HepG2 (cell line): Measurements from ENCODE around the gene TMEM167A. TPM values are rescaled to one million over a fixed set of nuclear protein-coding genes. Genes with fewer than 3 reads are reported as not detected.
A peak's percentile ranks its signal among the peaks of the same experiment; 100 is the strongest.

Experiments
- CEBPZ ChIP-seq: IDR thresholded peaks from 2 replicates; pipeline ENCODE4 v1.6.1; 2012; ENCODE audit warnings: low read length, improper control_type of control experiment
- CREB1 ChIP-seq, 2 experiments: fragments of 450-650 bp in 1 of 2; IDR thresholded peaks; 2 replicates each; pipeline ENCODE4 v1.6.1; 2016 to 2017; ENCODE audit warnings: control low read depth in 1 of 2, mild to moderate bottlenecking in 1 of 2, missing compliant biosample characterization in 1 of 2, missing genetic modification characterization in 1 of 2
- HDAC6 ChIP-seq: fragments of 200-600 bp; sonication (generic); IDR thresholded peaks from 2 replicates; pipeline ENCODE4 v1.7.0; 2017; ENCODE audit warnings: mild to moderate bottlenecking, antibody characterized with exemption, low read length, low read depth
- HOXA7 ChIP-seq: sonication (generic); formaldehyde crosslinking; IDR thresholded peaks from 2 replicates; pipeline ENCODE4 v1.8.1; 2022; ENCODE audit warnings: mild to moderate bottlenecking, missing genetic modification reagents, moderate library complexity
- MXD3 ChIP-seq: IDR thresholded peaks from 2 replicates; pipeline ENCODE4 v1.6.1; 2016; ENCODE audit warnings: mild to moderate bottlenecking, missing biosample characterization, missing genetic modification reagents
- MXD4 ChIP-seq: IDR thresholded peaks from 2 replicates; pipeline ENCODE4 v1.6.1; 2016; ENCODE audit warnings: mild to moderate bottlenecking, missing biosample characterization, missing genetic modification reagents
- NR3C1 ChIP-seq: sonication (generic); formaldehyde crosslinking; IDR thresholded peaks from 2 replicates; pipeline ENCODE4 v1.4.0; 2020; ENCODE audit warnings: missing genetic modification reagents
- RXRA ChIP-seq: sonication (generic); formaldehyde crosslinking; IDR thresholded peaks from 2 replicates; pipeline ENCODE4 v1.5.1; 2020; ENCODE audit warnings: missing genetic modification reagents
- SIN3A ChIP-seq: IDR thresholded peaks from 2 replicates; pipeline ENCODE4 v1.6.1; 2011; ENCODE audit warnings: low read depth, mild to moderate bottlenecking, control low read depth, low read length, borderline replicate concordance
- WIZ ChIP-seq: sonication (generic); formaldehyde crosslinking; IDR thresholded peaks from 2 replicates; pipeline ENCODE4 v1.5.1; 2020; ENCODE audit warnings: mild to moderate bottlenecking, missing genetic modification reagents
- ZNF24 ChIP-seq: fragments of 450-650 bp; IDR thresholded peaks from 2 replicates; pipeline ENCODE4 v1.6.1; 2017; ENCODE audit warnings: antibody characterized with exemption, mild to moderate bottlenecking
- ZNF619 ChIP-seq: sonication (generic); formaldehyde crosslinking; IDR thresholded peaks from 2 replicates; pipeline ENCODE4 v1.4.0; 2020; ENCODE audit warnings: mild to moderate bottlenecking, missing genetic modification reagents
- ZNF672 ChIP-seq: sonication (generic); formaldehyde crosslinking; IDR thresholded peaks from 2 replicates; pipeline ENCODE4 v1.8.1; 2022; ENCODE audit warnings: missing genetic modification reagents
- ZNF674 ChIP-seq: sonication (generic); formaldehyde crosslinking; IDR thresholded peaks from 2 replicates; pipeline ENCODE4 v1.5.0; 2020; ENCODE audit warnings: low read depth, mild to moderate bottlenecking, missing genetic modification reagents
- polyA plus RNA-seq, 8 experiments: library from polyadenylated mRNA; depleted of rRNA in 3 of 8; stranded (reverse) in 7 of 8; unstranded in 1 of 8; fragments of >200 nt; fragmentation: Illumina TruSeq in 4 of 8; extraction: Trizol in 4 of 8; gene quantifications; 2 replicates each; pipeline versions ENCODE4 v1.2.1 to v1.2.3, GENCODE V29; 2011 to 2016; ENCODE audit warnings: low read depth in 4 of 8, missing spikeins in 1 of 8, mixed read lengths in 1 of 8; ENCODE audit not compliant: insufficient read depth in 1 of 8
- total RNA-seq, 5 experiments: library from RNA; depleted of rRNA; stranded (reverse); fragments of >200 nt; fragmentation: Illumina TruSeq; extraction: Trizol; gene quantifications; 2 replicates each; pipeline ENCODE4 v1.2.3, GENCODE V29; 2016; ENCODE audit warnings: low read depth in 1 of 5
- TF ChIP-seq, protein P1 (sequence below): sonication (generic); formaldehyde crosslinking; IDR thresholded peaks from 2 replicates; pipeline ENCODE4 v1.4.0; 2020; ENCODE audit warnings: missing genetic modification reagents
- TF ChIP-seq, protein P2 (sequence below): sonication (generic); formaldehyde crosslinking; IDR thresholded peaks from 2 replicates; pipeline ENCODE4 v1.4.0; 2020; ENCODE audit warnings: missing genetic modification reagents, mild to moderate bottlenecking, borderline replicate concordance

Gene TMEM167A
- total and polyA plus RNA-seq, 2 of the 13 experiments (the other 11 are each of a cell fraction or from before 2014, with no cell fraction given) = 47.0 to 78.7 TPM

GRCh38 chr5:83076742-83077661 lies at the start of gene TMEM167A, which contains the start of gene XRCC4 (continued):
- TF ChIP-seq CREB1 (IDR thresholded peaks at IDR 0.05) = peak; percentile 85
- peak; percentile 93 for TF ChIP-seq CREB1 (CRISPR knock-in tag; IDR thresholded peaks at IDR 0.05)
- no peak for TF ChIP-seq HDAC6
- no peak for TF ChIP-seq NR3C1 (CRISPR knock-in tag)
- TF ChIP-seq SIN3A = peak; percentile 95
- TF ChIP-seq ZNF24 = no peak
- TF ChIP-seq CEBPZ = 0 out of 2 replicates have a peak, but pooled peaks have one; percentile 33
- no peak for TF ChIP-seq RXRA
- TF ChIP-seq, protein P1, sequence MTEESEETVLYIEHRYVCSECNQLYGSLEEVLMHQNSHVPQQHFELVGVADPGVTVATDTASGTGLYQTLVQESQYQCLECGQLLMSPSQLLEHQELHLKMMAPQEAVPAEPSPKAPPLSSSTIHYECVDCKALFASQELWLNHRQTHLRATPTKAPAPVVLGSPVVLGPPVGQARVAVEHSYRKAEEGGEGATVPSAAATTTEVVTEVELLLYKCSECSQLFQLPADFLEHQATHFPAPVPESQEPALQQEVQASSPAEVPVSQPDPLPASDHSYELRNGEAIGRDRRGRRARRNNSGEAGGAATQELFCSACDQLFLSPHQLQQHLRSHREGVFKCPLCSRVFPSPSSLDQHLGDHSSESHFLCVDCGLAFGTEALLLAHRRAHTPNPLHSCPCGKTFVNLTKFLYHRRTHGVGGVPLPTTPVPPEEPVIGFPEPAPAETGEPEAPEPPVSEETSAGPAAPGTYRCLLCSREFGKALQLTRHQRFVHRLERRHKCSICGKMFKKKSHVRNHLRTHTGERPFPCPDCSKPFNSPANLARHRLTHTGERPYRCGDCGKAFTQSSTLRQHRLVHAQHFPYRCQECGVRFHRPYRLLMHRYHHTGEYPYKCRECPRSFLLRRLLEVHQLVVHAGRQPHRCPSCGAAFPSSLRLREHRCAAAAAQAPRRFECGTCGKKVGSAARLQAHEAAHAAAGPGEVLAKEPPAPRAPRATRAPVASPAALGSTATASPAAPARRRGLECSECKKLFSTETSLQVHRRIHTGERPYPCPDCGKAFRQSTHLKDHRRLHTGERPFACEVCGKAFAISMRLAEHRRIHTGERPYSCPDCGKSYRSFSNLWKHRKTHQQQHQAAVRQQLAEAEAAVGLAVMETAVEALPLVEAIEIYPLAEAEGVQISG = peak; percentile 77
- no peak for TF ChIP-seq ZNF672
- TF ChIP-seq ZNF674 (CRISPR knock-in tag) = no peak
- no peak for TF ChIP-seq WIZ
- TF ChIP-seq MXD4 (CRISPR knock-in tag) = peak; percentile 40; the same call in 1 of the 2 replicates
- TF ChIP-seq HOXA7 (CRISPR knock-in tag) = no peak
- TF ChIP-seq ZNF619 = peak; percentile 30; the same call in 1 of the 2 replicates
- TF ChIP-seq, protein P2, sequence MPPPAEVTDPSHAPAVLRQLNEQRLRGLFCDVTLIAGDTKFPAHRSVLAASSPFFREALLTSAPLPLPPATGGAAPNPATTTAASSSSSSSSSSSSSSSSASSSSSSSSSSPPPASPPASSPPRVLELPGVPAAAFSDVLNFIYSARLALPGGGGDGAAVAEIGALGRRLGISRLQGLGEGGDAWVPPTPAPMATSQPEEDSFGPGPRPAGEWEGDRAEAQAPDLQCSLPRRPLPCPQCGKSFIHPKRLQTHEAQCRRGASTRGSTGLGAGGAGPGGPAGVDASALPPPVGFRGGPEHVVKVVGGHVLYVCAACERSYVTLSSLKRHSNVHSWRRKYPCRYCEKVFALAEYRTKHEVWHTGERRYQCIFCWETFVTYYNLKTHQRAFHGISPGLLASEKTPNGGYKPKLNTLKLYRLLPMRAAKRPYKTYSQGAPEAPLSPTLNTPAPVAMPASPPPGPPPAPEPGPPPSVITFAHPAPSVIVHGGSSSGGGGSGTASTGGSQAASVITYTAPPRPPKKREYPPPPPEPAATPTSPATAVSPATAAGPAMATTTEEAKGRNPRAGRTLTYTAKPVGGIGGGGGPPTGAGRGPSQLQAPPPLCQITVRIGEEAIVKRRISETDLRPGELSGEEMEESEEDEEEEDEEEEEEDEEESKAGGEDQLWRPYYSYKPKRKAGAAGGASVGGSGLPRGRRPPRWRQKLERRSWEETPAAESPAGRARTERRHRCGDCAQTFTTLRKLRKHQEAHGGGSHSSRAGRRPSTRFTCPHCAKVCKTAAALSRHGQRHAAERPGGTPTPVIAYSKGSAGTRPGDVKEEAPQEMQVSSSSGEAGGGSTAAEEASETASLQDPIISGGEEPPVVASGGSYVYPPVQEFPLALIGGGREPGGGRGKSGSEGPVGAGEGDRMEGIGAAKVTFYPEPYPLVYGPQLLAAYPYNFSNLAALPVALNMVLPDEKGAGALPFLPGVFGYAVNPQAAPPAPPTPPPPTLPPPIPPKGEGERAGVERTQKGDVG (CRISPR knock-in tag) = no peak
- 0 out of 2 replicates have a peak, but pooled peaks have one; percentile 57 for TF ChIP-seq MXD3 (CRISPR knock-in tag)
